Measurements from ENCODE around the gene OCIAD2.
"Not testable (repeated sequence)": the region's sequence is repeated elsewhere in the genome, so short reads cannot be mapped to it uniquely, and the experiment has no call there.

OCIAD2 gene

DNA sequence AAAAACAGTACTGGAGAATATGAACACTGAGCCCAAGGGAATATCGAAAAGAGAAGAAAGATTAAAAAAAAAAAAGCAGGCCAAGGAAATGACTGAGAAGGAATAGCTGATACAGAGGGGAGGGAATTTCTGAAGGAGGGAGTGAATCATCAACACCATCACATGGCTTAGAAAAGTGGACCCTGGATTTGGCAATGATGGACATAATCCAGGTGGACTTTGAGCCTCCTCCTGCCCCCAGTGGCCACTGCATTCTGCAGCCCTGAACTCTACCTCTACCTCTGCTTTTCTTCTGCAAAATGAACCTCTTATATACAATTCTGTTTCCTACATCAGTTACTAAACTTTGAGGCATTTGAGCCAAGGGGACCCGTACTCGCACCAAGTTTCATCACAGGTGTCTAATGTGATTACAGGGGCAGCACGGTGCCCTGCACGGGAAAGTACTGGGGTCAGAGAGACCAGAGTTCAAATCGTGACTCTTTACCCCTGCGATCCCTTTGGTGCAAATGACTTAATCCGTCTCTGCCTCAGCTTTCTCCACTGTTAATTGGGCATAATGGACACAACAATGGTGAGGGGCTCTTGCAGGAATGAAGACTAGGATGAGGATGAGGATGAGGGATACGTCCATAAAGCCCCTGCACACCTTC lies 1.1 kb downstream of the OCIAD2 start:
- DNase-seq, result no peak

DNA sequence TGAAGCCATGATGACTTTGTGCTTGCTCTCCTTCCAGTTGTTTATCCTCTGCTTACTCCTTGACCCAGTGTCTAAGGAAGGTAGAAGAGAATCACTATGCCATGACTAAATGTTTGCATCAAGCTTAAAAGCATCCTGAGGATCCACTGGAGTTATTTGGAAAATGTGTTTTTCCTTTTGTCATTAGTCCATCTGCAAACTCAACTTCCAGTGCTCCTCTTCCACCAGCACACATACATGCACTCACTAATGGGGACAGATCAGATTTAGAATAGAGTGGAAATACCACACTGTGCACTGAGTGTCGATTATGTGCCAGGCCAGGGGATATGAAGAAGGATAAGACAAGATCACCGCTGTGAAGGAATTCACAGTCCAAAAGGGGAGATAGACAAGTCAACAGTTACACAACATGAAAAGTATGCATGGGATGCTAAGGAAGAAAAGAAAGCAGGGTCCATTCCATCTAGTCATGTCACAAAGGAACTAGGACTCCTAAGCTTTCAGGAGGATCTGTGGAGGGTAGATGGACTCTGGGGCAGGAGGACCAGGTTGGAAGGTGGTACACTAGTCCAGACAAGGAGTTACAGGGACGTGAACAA lies 1.9 kb downstream of the OCIAD2 start:
- DNase-seq, result no peak

DNA sequence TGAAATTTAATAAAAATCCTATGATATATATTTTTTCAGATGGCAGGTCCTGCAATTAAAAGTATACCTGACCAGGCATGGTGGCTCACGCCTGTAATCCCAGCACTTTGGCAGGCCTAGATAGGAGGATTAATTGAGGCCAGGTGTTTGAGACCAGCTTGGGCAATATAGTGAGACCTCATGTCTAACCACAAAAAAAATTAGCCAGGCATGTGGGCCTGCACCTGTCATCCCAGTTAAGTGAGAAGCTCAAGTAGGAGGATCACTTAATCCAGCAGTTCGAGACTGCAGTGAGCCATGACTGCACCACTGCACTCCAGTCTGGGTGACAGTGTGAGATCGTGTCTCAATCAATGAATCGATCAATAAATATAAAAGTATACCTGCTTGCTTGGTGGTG lies 2.5 kb downstream of the OCIAD2 start:
- DNase-seq, result no peak

DNA sequence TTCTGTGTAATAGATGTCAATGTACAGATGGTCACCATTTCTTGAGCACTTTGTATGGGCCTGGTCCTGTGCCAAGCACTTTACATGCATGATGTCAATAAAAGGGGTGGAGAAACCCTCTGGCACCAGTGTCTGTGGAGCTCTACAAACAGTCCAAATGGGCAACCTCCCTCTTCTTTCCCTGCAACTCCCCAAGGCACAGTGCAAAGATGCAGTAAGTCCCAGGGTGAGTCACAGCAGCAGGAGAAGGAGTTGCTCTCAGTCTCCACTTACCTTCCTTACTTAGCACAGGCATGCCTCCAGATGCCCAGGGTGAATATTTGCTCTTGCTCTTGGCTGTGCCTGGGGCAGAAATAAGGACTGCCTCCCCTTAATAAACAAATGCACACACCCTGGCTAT lies 4.3 kb downstream of the OCIAD2 start:
- DNase-seq, result no peak

DNA sequence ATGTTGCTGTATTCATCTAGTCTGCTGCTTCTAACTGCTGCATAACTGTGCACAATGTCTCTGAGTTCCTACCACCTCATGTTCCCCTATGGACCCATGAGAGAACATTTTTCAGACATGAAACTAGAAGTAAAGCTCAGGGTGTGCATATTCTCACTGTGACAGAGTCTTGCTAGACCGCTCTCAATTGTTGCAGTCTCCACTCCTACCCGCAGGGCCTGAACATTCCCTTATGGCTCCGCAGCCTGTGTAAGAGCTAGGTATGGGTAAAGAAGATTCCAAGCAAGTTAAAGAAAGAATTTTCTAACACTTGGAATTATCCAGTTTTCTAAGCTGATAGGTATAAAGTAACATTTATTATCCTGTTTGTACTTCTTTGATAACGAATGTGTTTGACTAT lies 5.4 kb downstream of the OCIAD2 start:
- DNase-seq, result no peak

DNA sequence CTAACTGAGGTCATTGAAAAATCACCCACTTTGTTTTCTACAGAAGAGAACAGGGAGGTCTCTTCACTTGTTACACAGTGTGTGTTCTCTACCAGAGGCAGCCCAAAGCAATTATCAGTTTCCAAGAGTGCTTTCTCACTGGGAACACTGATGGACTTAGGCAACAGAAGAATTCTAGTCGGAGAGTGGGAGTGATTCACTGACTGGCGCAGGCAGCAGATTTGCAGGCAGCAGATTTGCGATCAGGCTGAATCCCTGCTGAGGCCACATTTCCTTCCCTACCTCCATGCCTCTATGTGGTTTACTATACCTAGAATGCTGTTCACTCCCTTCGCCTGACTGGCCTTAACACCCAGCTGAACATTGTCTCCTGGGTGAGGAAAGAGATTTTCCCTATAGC lies 6.6 kb downstream of the OCIAD2 start:
- DNase-seq, result no peak

DNA sequence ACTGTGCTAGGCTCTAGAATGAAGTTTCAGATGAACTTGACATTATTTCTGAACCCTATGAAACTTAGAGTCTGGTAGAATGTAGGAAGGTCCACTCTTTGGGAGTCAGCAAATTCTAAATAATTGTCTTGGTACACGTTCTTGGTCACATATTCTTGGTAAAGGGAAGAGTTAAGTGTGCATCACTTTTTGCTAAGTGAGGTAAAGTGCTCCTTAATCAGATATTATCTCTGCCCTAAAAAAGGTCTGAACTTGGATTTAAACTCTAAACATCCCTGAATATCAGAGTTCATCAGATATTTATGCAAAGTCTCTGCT lies 7.2 kb downstream of the OCIAD2 start:
- no peak for DNase-seq

DNA sequence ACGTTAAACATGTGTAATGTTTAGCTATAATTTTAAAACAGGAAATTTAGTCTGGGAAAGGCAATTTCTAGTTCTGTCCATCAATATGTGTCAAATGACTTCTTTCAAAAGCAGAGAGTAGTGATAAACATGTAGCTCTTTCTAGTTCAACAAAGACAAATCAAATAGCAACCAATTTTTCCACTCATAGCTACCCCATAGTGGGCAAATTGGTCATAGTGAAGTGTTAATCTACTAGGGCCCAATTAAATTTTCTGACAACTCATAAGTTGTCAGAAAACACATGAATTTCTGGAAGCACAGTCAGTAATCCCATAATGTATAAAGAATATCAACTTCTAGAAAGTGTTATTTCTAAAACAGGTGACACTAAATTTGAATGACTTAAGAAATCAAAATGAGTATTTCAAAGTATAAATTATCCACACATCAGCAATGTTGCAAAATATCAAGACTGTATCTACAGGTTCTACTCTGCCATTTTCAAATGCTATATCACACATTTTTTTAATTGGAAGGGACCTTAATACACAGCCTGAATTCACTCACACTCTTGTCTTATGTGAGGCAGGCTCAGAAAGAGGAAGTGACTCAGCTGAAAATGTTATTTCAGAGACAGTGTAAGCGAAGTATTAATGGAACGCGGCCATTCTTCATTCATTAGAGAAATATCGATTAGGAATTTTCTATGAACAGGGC lies 7.7 kb downstream of the OCIAD2 start:
- DNase-seq, result no peak

DNA sequence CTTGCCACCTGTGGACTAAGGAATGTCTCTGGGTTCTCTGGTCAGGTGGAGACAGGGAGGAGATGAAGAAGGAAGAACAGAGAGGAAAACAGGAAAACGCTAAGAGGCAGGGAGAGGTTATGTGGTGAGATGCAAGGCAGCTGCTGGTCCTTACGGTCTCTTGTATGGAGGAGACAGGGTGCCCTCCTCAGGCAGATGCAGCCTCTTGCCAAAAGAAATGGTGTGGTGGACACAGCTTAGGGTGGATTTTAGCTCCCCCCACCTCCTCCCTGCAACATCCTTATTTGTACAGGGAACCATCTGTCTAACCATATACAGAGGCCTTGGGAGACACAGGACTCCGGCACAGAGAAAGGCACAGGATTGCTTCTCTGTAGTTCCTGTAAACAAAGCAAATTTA lies 9.7 kb downstream of the OCIAD2 start:
- no peak for DNase-seq

DNA sequence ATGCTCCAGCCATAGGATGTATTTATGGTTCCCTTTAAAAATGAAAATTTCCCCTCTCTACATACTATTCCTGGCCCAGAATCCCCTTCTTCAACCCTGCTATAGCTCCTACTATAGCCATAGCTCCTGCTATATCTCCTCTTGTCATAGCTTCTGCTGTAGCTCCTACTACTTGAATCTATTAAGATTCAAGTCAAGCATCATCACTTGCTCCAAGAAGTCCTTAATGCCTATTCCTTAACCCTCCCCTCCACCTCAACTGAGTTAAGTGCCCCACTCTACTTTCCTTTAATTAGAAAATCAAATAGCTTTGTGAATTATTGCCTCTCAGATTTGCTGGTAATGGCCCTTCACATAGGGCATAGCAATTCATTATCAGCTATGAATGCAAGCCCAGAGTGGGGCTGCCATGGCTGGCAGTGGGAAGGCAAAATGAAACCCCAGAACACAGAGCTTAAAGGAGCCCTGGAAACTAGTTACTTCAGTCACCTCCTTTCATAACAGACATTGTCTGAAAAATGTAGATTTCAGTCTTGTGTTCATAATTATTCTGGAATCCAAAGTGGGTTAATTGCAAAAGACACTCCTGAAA lies 15.4 kb downstream of the OCIAD2 start:
- no peak for DNase-seq

DNA sequence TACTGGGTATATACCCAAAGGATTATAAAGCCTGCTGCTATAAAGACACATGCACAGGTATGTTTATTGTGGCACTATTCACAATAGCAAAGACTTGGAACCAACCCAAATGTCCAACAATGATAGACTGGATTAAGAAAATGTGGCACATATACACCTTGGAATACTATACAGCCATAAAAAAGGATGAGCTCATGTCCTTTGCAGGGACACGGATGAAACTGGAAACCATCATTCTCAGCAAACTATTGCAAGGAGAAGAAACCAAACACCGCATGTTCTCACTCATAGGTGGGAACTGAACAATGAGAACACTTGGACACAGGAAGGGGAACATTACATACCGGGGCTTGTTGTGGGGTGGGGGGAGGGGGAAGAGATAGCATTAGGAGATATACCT lies 16.8 kb downstream of the OCIAD2 start:
- DNase-seq, result not testable (repeated sequence)

DNA sequence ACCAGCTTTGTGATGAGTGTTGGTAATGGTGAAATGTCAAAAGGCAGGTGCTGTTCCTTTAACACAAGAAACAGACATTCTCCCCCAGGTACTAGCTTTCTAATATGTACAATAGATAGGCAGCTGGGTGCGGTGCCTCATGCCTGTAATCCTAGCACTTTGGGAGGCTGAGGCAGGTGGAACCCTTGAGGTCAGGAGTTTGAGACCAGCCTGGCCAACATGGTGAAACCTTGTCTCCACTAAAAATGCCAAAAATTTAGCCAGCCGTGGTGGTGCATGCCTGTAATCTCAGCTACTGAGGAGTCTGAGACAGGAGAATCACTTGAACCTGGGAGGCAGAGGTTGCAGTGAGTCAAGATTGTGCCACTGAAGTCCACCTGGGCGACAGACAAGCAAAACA lies 24.9 kb downstream of the OCIAD2 start:
- DNase-seq, result not testable (repeated sequence)

DNA sequence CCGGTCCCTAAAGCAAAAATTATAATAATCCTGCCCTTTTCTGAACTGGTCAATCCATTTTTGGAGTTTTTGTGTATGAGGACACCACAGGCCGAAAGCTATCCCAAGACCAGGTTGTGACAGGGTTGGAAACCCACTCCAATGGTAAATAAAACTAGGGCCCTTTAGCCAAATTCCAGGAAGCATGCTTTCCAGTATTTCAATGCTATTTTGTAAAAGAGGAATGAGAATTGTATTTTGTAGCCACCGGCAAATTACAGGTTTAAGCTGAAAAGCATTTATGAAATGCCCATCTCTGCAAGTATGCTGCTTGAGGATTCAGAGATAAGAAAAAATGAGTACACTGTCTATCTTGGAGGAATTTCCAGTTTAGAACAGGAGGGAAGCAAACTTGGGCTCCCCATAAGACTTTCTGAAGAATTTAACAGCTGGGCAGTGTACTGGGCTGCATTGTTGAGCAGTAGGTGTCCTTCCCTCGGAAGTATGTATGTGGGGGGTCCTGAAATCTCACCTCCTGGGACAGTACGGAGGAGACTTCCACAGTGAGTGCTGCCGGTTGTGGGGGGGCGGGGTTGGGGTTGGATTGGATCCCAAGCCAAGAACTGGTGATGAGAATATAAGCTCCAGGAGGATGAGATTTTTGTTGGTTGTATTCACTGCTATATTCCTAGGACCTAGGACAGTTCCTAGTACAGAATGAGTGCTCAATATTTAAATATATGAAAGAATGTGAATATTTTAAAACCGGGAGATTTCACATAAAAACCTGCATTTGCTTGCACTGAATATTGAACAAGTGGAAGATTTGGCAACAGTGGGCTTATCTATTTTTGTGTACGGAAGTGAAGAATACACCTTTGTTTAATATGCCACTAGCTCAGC lies 26.8 kb downstream of the OCIAD2 start:
- DNase-seq, result no peak

DNA sequence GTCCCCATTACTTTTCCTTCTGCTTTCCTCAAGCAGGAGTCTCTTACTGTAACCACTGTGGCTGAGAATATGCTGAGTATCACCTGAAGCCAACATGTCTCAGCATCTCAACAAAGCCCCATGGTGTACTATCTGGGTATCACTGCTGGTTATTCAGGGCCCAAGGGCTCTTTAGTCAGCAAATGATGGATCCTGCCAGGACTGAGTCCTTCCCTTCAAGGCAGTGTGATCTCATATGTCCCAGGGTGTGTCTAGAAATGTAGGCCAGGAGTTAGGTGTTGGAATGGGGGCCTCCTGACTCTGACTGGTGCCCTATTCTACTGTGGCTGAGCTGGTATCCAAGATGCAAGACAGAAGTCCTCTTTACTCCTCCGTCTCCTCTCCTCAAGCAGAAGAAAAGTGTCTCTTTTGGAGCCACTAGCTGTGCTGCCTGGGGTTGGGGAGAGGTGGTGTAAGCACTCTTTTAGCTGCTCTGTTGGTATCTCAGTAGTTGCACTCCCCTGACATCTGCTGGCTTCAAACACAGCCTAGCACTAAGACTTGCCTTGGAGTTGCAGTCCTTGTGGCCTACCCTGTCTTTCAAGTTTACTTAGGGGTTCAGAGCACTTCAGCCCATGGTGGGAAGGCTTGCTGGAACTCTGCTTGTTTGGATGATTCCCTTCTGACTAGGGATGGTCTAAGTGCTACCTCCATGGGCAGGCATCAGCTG lies 28.6 kb downstream of the OCIAD2 start:
- no peak for DNase-seq

DNA sequence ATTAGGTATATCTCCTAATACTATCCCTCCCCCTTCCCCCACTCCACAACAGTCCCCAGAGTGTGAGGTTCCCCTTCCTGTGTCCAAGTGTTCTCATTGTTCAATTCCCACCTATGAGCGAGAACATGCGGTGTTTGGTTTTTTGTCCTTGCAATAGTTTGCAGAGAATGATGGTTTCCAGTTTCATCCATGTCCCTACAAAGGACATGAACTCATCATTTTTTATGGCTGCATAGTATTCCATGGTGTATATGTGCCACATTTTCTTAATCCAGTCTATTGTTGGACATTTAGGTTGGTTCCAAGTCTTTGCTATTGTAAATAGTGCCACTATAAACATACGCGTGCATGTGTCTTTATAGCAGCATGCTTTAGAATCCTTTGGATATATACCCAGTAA lies 41.9 kb downstream of the OCIAD2 start:
- not testable (repeated sequence) for DNase-seq

DNA sequence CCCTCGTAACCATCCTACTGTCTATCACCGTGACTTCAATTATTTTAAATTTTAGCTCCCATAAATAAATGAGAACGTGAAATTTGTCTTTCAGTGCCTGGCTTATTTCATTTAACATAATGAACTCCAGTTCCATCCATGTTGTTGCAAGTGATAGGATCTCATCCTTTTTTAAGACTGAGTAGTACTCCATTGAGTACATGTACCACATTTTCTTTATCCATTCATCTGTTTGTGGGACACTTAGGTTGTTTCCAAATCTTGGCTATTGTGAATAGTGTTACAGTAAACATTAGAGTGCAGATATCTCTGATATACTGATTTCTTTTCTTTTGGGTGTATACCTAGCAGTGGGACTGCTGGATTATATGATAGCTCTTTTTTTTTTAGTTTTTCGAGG lies 42.8 kb downstream of the OCIAD2 start:
- DNase-seq, result no peak

DNA sequence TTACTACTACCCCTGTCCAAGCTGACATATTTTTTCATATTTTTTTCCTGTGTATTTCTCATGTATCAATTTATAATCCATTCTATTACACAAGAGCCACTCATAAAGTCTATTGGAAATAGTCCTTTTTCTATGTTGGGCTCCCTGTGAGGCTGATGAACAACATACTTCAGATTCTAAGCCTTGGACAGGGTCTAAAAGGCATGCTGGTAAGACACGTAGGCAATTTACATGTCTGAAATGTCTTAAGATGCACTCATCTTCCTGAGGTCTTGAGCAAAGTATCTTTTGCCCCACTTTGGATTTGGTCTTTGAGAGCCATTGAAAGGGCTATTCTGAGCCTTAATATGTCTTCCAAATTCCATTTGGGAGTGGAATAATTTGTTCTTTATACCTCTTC lies 43.9 kb downstream of the OCIAD2 start:
- DNase-seq, result no peak

DNA sequence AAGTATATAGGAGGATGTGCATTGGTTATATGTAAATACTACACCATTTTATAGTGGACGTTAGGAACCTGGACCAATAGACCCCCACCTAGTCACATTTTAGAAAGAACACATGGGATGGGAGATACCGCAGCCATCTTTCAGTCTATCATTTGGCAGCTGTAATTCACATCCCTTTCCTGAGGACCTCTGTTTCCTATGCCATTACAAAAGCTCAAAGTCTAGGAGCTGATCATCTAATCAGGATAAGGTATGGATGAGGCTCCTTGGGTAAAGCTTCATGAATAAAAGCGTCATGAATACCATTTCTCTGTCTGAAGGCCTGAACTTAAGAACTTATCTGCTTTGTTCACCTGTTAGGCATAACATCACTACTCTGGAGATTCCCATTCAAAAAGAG lies 44.5 kb downstream of the OCIAD2 start:
- DNase-seq, result no peak

DNA sequence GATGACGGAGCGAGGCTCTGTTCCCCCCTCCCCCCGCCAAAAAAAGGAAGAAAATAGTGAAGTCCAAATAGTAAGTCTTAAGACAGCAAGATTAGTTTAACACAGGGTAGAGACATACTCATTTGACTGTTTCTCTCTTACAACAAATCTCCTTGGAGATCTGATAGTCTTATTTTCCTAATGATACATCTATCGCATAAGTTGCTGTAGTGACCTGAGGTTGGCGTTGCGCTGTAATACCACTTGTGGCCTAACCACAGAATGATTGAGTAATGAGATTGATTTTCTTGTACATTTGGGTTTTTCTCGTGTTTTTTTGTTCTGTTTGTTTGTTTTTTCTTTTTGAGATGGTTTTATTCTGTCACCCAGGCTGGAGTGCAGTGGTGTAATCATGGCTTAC lies 48.4 kb downstream of the OCIAD2 start:
- DNase-seq, result no peak

DNA sequence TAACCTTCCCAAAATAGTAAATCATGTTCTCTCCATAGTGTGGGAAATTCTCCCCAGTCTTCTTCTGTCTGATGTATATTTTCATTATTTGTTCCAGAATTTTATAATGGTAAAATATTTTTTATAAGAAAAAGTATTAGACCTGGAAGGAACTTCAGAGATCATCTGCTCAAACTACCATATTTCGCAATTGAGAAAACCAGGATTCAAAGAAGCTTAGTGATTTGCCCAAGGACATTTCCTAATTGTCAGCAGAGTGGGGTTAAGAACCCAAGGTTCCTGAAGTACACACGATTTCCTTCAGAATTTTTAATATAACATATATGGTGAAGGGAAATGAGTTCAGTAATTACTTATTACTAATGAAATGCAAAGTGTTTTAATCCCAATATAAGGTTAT lies 51.6 kb downstream of the OCIAD2 start:
- no peak for DNase-seq

DNA sequence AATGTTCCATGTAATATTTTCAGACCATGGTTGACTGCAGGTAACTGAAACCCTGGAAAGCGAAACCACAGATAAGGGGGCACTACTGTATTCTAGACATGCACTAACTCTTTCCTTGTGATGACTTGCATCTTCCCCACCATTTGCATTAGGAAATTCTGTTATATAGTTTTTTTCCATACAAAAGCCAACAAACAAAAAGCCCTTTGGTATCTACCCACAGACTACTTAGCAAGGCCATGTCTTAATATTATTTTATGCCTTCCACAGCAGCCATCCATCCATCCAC lies 52.2 kb downstream of the OCIAD2 start:
- DNase-seq, result no peak

DNA sequence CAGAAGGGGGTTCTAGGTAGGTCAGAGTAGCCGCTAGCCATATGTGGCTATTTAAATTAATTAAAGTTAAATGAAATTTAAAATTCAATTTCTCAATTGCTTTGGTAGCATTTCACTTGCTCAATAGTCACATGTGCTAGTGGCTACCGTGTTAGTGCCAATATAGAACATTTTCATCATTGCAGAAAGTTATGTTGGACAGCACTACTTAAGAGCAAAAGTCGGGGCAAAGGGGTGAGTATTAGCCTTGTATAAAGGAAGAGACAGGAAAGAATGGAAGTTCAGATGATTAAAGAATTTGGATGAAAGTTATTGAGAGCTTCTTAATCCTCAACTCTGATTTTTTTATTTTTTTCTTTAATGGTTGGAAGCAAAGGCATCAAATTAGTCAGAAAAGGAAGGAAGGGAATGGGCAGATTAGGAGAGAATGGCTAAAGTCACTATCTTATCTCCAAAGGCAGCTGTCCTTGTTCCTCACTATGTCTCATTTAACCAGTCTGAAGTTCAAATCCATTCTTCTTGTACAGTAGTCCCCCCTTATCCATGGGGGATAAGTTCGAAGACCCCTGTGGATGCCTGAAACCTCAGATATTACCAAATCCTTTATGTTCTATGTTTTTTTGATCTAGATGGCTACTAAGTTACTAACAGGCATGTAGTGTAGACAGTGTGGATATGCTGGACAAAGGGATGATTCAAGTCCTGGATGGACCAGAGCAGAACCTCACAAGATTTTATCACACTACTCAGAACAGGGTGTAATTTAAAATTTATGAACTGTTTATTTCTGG lies 52.8 kb downstream of the OCIAD2 start:
- DNase-seq, result no peak

Measured in SIG-M5 (cell line).